Renal cortical epithelial cell (primary cell): Measurements from ENCODE around the gene TBC1D22A. TPM values are rescaled to one million over a fixed set of nuclear protein-coding genes. Genes with fewer than 3 reads are reported as not detected.
"Not testable (repeated sequence)": the region's sequence is repeated elsewhere in the genome, so short reads cannot be mapped to it uniquely, and the experiment has no call there.

Experiments
- DNase-seq: peaks from one replicate; pipeline ENCODE4 v3.0.0-alpha.2; 2011; ENCODE audit warnings: low read depth
- total RNA-seq: library from RNA; depleted of rRNA; stranded (reverse); fragments of >200 nt; gene quantifications from 2 replicates; pipeline ENCODE4 v1.2.3, GENCODE V29; 2014

The TBC1D22A gene
- total RNA-seq, 1 donor from 2014 or later, result 20.0 TPM

DNA sequence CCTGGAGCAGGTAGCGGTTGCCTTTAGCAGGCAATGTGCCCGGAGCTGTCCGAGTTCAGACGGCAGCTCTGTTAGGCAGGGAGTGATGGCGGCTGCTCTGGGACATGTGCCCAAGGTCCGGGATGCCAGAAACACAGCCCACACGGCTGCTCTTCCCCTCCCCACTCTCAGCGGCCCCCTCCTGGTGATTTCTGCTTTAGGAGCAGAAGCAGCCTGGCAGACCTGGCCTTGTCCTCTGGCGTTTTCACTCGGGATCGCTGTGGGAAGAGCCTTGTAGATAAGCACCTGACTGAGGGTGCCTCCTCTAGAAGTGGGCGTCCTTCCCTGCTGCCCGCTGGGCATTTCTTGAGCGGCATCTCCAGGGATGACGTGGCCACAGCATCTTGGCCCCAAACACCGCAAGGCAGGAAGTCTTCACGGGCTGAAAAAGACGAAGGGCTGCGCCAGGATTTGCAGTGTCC is 392.2 kb downstream of the TBC1D22A start:
- DNase-seq, result no peak

DNA sequence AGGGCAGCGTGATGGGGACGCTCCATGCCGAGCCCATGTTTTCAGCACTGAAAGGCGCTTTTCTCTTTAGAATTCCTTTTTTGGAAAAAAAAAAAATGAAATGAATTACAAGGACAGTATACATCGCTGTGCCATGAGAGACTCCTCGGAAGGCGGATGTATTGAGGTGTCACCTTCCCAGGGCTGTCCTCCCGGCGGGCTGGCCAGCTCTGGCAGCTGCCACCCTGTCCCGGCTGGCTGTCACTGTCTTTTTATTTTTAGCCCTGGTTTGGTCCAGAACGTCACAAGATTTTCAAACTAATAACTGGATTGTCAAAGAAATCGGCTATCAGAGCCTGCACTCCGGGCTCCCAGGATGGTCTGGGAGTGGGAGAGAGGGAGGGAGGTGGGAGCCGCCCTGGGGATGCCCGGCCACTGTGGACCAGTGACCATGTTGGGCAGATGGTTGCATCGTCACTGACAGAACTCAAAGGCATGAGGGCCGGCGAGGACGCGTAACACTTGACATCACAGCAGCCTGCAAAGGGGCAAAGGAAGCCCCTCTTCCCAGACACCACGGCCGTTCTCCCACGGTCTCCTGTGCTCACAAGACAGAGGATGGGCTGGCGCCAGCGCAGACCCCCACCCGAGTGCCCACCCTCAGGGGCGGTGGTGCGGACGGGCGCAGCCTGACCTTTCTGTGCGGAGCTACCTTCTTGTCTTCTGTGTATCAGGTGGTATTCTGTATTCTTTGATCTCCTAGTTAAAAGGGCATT is 392.9 kb downstream of the TBC1D22A start:
- no peak for DNase-seq

DNA sequence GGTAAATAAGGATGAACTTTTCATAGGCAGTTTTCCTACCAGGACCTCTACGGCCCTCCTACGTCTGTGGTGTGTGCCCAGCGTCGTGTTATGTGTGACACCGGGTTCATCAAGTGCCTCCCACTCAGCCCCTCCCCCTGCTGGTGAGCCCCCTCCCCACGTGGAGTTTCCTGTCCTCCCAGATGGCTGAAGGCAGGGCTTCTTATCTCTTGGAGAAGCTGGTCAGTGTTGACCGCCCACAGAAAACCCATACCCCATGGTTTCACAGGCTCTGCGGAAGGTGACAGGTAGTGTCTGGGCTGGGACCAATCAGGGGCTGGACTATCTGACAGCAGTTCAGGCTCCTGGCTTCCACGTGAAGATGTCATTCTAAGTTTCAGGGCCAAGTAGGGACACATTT is 393.5 kb downstream of the TBC1D22A start:
- no peak for DNase-seq

DNA sequence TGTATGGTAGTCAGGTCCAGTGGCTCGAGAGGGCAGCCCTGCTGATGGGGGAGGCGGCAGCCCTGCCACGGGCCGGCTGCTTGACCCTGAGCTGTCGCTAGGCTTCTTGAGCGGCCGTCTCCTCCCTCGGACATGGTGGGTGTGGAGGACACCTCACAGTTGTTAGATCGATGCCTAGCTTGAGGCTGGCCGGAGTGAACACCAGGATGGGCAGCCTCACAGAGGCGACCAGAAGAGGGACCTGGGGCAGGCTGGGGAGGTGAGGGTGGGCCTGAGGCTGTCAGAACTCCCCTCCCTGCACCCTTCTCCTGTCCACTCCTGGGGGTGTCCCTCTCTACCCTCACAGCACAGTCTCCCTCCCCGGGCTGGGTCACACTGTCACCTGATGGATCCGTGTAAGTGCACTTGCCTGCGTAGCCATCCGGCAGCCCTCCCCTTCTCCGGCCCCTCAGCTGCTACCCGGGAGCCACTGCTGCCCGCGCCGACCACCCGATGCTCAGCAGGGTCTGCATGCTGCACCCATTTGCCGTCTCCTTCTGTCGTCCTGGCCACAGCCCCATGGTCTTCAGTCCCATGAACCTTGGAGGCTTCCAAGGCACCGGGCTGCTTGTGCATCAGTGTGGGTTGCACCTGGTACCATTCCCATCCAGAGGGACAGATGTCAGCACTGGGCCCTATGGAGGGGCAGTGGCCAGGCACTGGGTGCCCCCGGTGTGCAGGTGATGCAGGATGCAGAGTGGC is 394.1 kb downstream of the TBC1D22A start:
- no peak for DNase-seq

DNA sequence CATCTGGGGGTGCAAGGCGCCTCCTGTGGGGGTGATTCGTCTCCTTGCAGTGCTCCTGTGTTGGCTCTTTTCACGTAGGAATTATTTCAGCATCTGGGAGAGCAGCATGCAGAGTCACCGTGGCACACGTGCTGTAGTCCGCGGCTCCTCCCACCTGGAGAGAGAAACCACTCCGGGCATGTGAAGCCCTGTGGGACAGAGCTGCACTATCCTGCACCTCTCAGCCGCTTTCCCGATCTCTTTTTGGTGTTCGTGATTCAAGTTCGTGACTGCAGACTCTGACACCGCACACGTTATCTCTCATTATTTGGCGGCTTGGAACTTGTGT is 394.6 kb downstream of the TBC1D22A start:
- DNase-seq, result no peak

DNA sequence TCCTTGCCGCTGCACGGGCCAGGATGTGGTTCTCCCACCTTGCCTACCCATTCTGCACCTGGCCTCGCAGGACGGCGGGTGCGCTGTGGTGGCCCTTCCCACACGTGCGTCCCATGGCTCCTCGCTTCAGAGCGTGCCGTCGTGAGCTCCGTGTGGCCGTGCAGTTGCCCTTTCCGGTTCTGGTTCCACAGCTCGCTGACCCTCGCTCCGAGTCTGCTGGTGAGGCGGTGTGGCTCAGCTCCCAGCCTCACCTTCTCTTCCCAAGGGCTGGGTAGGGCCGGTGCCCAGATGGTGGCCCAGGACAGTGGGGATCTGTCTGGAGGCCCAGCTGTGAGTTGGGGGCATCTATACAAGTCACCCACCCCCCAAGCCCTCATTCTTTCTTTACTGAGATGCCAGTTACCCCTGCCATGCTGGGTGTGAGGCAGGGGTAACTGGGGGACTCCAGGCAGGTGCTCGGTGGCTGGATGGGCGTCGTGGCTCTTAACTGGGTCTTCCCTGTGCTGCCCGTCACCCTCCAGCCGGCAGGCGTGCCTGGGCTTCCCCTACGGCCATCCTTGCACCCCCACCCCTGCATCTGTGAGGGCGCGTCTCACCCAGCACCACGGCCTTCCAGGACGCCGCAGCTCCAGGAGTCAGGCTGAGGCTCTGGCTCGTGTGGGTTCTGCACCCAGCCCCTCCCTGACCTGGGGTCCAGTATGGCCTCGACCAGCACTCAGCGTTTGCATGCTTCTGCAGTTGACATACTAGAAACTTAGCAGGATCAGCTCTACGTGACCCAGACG is 395.2 kb downstream of the TBC1D22A start:
- DNase-seq, result no peak

DNA sequence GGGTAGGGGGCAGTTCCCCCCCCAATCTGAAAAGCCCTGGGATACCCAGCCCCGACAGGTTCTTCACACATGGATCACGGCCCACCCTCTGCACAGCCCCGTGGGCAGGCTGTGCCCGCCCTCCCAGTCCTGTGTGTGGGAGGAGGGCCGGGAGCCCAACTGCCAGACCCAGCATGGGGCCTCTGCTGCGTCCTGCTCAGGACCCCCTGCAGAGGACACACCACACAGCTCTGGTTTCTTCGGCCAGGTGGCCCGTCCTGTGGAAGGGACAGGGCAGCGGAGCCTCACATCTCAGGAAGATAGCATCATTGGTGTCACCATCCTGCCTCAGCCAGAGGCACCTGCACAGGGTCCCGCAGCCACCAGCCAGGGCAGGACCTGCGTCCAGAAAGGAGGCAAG is 396.0 kb downstream of the TBC1D22A start:
- DNase-seq, result no peak

DNA sequence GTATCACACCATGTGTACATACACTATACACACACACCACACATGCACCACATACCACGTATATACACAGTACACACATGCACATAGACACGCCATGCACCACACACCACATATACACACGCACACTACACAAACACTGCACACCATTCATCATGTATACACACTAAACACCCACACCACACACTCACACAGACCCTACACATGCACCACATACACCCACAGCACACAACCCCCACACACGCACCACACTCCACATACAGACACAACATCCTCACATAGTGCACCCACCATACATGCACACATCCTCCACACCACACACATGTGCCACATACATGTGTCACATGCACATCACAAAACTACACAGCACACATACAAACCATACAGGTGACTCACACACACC is 397.1 kb downstream of the TBC1D22A start:
- no peak for DNase-seq

DNA sequence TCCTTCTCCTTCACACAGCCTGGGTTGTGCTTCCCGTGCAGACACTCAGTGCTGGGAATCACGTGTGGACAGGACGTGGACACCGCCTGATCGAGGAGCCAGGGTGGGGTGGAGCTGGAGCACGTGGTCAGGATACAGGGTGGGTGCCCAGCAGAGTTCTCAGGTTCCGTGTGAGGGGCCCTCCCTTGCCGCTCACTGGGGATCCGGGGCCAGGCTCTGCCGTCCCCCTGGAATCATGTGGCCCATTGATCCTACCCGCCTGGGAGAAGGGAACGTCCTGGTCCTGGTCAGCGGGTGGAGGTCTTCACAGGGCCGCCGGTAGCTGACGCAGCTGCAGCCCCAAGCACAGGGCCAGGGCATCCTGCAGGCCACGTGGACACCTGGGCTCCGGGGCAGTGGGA is 397.7 kb downstream of the TBC1D22A start:
- DNase-seq, result no peak

DNA sequence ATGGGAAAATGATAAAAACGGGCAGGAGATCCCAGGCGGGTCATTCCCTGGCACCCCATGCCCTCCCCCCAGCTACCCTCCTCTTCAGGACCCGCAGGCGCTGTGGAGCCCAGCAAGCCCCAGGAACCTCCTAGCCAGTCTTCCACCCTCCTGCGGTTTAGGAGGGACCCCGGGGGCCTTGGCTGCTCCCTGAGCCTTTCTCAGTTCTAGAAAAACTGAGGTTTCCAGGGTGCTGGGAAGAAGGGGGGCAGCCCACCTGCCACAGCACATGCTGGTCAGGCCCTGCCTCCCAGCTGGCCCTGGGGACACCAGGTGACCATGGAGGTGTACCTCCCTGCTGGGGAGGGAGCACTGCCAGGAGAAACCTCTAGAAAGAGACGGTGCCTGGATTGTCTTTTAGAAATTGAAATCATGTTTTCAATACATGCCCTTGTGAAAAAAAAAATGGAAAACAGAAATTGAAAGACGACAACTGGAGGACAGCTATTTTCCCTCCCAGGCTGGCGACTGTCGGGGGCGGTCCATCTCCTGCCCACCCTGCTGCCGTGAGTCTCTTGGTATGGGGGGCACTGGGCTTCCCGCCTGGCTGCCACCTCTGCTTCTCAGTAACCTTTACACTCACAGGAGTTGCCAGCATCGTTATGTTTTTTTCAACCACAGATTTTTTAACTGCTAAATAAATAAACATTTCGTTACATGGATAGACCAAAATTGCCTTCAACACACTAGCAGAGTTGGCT is 398.5 kb downstream of the TBC1D22A start:
- DNase-seq, result no peak

DNA sequence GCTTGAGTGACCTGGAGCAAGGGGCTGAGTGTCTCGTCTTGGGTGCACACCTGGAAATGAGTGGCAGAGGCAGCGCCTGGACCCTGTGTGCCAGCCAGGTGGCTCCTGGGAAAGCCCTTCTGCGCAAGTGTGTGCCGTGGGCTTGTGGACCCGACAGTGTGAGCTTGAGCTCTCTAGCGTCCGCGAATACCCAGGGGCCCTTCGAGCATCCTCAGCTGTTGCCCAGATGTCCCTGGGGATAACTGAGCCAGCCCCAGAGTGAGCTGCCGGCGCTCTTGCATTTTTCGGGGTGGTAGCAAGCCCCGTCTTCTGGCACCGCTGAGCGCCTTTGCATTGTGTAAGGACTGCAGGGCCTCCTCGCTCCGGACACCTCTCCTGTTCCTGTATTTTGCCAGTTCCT is 399.2 kb downstream of the TBC1D22A start:
- no peak for DNase-seq

DNA sequence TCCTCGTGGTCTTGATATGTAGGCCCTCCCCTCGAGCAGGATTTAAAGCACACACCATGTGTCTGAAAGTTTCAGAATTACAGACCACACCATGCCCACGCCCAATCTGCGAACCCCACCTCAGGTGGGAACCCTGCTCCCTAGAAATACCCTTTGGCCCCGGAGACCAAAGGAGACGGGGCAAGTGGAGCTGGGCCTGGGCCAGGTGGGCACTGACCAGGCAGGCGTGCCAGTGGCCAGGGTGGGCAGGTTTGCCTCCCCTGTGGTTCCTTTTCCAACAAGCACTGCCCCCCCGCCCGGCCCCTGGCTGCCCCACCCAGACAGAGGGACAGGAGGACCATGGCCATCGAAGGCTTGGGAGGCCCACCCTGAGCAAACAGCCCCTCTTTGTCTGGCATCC is 400.4 kb downstream of the TBC1D22A start:
- no peak for DNase-seq

DNA sequence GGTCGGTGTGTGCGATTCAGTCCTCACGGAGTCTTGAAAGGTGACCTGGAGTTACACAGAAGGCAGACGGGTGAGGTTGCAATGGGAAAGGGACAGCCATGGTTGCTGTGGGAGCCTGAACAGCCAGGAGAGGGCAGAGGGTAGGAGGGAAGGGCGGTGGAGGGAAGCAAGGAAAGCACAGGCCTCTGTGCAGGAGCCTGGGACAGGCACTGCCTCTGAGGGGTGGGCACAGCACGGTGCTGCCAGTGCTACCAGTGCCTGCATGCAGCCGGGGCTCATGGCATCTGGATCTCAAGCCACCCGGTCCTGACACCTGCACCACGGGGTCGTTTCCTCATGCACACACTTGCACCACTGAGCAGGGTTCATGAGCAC is 401.0 kb downstream of the TBC1D22A start:
- DNase-seq, result no peak

DNA sequence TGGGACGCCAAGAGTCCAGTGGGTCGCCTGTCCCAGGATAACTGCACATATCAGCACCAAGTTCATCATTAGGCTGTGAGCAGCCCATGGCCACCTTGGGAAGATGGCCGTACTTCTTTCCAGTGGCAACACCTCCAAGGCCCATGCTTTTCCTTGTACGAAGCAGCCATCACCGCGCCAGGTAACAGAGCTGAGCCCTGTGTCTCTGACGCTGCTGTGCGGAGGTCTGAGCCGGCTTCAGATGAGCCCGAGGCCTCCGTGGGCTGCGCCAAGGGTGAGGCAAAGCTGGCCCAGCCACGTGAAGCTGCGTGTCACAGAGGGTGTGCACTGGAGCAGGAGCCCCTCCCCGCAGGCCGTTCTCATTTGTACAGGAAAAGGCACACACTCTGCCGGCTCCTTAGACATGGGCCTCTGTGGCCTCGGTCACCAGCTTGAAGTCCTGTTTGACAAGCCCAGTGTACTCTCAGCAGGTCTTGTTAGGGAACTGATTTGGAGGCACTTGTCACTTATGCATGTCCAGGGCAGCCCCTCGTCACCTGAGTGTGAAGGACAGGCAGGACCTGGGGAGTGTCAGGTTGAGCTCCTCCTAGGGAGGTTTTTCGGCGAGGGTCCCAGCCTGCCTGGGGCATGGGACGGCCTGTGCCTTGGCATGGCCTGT is 401.5 kb downstream of the TBC1D22A start:
- DNase-seq, result no peak

DNA sequence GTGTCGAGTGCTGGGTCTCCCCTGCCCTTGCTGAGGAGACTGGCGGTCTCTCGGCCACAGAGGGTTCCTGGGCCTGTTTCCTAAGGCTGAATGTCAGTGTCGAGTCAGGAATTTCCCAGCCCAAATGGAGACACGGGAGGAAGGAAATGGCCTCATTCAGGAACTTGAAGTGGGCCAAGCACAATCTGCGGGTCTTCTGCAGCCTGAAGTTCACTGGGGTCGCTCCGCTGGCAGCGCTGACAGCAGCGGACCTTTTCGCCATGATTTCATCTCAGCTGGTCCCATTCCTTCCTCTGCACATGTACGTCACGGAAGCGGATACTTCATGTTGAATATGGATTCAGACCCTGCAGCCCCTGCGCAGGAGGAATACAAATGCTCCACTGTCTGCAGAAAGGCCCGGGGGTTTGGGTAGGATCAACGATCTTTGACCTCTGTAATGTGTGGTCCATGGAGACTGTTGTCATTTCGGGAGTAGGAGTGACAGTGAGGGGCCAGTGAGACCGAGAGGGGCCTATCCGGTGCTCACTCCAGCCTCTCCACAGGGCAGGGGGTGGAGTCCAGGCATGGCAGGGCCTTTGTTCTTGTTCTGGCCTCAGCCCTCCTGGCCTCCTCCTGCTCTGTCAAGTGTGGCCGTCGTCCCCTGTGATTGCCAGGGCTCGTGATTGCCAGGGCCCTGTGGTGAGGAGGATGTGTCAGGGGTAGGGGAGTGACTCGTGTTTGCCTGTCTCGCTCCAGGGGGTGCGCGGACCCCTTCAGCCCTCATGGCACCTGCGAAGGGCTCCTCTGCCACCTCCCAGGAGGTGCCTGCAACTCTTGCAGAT is 402.3 kb downstream of the TBC1D22A start:
- DNase-seq, result no peak

DNA sequence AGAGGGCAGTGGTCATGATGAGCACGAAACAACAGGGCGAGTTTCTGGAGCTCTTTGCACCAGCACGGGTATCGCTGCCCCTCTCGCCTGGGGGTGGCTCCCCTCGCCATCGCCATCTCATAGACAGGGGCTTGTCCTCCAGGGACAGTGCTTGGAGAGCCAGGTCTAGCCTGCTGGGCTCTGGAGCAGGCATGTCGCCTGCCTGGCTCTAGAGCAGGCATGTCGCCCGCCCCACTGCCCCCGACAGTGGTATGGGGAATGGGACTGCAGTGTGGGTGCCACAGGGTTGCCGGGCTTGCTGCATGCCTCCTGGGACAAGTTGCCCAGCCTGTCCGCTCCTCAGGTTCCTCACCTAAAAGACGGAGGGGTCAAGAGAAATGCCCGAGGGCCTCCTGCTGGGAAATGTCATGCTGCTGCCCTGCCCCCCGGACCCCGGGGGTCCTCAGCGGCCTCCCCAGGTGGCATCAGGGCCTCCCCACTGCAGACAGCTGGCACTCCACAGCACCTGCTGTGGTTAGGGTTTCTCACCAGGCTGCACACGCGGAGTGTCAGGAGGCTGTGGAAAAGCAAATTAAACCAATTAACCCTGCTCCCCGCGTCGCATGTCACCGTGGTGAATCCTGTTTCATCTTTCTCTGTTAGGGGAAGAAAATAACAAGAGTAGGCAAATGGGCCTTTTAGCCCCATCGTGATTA is 403.0 kb downstream of the TBC1D22A start:
- no peak for DNase-seq

DNA sequence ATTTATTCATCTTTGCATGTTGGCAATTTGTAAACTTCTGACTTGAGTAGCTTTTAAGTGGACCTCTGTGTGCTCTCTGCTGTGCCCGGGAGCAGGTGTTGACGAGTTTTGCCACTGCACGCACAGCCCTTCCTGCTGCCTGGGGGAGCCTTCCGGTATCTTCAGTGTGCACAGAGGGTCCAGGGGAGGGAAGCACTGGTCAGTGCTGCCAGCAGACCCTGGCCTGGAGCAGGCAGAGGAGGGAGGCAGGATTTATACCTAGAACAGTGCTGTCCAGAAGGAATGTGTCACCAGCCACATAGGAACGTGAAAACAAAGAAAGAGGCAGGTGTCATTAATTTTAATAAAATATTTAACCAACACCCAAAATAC is 403.6 kb downstream of the TBC1D22A start:
- no peak for DNase-seq

DNA sequence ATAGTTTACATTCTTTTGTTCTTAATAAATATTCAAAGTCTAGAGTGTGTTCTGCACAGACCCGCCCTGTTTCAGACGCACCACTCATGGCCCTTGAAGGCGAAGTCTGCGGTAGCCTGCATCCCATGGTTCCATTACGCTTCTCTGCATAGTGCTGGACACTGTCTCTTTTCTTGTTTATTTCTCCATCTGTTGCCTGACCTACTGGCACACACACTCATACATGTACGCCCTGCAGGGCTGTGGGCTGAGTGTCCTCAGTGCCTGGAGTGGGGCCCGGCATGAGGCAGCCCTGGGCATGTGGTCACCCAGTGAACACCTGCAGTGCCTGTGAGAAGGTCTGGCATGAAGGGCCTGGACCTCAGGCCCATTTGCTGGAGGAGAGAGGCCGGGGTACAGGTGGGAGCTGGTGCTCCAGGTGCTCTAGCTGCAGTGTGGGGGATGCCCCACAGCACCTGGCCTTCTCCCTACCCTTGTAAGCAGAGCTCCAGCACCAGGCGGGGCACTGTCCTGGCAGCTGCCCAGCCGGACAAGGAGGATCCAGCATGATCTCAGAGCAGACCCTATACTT is 404.1 kb downstream of the TBC1D22A start:
- no peak for DNase-seq

DNA sequence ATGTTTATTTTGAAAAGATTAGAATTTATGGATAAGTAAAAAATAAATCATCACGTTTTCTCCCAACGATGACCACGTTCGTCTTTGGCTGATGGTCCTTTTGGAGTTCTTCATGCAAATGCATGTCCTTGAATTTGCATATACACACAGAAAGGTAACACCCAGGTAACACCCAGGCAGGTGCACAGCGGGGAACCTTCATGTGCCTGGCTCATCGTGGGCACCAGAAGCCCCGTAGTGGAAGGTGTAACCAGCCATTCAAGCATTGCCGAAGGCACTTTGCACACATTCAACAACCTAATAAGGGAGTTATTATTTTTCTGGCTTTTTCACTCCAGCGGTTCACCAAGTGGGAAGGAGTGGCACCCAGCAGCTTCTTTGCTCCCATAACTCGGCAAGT is 404.6 kb downstream of the TBC1D22A start:
- no peak for DNase-seq

DNA sequence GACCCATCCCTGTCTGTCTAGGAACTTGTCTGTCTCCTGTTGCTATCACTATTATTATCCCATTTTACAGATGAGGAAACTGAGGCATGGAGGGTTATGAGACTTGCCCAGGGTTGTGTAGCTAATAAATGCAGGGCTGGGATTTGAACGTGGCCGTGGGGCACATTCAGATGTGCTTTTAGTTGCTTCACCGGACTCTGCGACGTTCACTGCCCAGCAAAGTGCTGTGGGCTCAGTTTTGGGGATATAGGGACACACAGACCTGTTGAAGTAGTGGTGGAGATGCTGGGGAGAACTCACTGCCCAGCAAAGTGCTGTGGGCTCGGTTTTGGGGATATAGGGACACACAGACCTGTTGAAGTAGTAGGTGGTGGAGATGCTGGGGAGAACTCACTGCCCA is 405.5 kb downstream of the TBC1D22A start:
- DNase-seq, result not testable (repeated sequence)
